Measurements from ENCODE around the gene CRCP.
A peak's percentile ranks its signal among the peaks of the same experiment; 100 is the strongest.
"Not testable (repeated sequence)": the region's sequence is repeated elsewhere in the genome, so short reads cannot be mapped to it uniquely, and the experiment has no call there.

Gene CRCP

GRCh38 chr7:66114743-66115649 is at the start of gene CRCP:
TSS of gene CRCP (plus strand) at chr7:66114847. CDS start at chr7:66114963, 116 bp downstream.
- DNase-seq = peak; percentile 85

- no peak for DNase-seq
Measured at GRCh38 chr7:66069732-66070131, 44.9 kb upstream of the CRCP start.

- DNase-seq = no peak
Measured at GRCh38 chr7:66070222-66070621, 44.4 kb upstream of the CRCP start.

GRCh38 chr7:66072208-66072607 is 42.4 kb upstream of the CRCP start:
- DNase-seq = not testable (repeated sequence)

- peak; percentile 88 for DNase-seq
Measured at GRCh38 chr7:66075590-66076461, 38.8 kb upstream of the CRCP start, which contains the start of gene ASL. TSS of gene ASL (plus strand) at chr7:66075819. CDS start at chr7:66076082, 263 bp downstream.

GRCh38 chr7:66076462-66077329 is 38.0 kb upstream of the CRCP start:
- DNase-seq = no peak

- no peak for DNase-seq
Measured at GRCh38 chr7:66078067-66078466, 36.6 kb upstream of the CRCP start.

- no peak for DNase-seq
Measured at GRCh38 chr7:66082083-66082482, 32.6 kb upstream of the CRCP start.

GRCh38 chr7:66082886-66083415 is 31.7 kb upstream of the CRCP start:
- DNase-seq = no peak

GRCh38 chr7:66083677-66084076 is 31.0 kb upstream of the CRCP start:
- no peak for DNase-seq

GRCh38 chr7:66088861-66089838 is 25.5 kb upstream of the CRCP start:
- no peak for DNase-seq

GRCh38 chr7:66092654-66093053 is 22.0 kb upstream of the CRCP start:
- DNase-seq = no peak

GRCh38 chr7:66095010-66095409 is 19.6 kb upstream of the CRCP start:
- DNase-seq = no peak

GRCh38 chr7:66099232-66099550 is 15.5 kb upstream of the CRCP start:
- DNase-seq = no peak

GRCh38 chr7:66099551-66100407 is 14.9 kb upstream of the CRCP start:
- peak; percentile 30 for DNase-seq

GRCh38 chr7:66100408-66101050 is 14.1 kb upstream of the CRCP start:
- no peak for DNase-seq

- not testable (repeated sequence) for DNase-seq
Measured at GRCh38 chr7:66102168-66102567, 12.5 kb upstream of the CRCP start.

GRCh38 chr7:66103994-66104393 is 10.7 kb upstream of the CRCP start:
- DNase-seq = not testable (repeated sequence)

GRCh38 chr7:66105263-66105748 is 9.3 kb upstream of the CRCP start:
- no peak for DNase-seq

Measured in CD4-positive, alpha-beta T cell treated with Interleukin-12 subunit alpha and Interleukin-12 subunit beta, for 1 hour (primary cell).